Esophagus muscularis mucosa (tissue), 4 donors: ENCODE measurements around the gene ZNF324B.

ENCODE experiments used
- CTCF ChIP-seq, 3 experiments: fragments of 200-600 bp in 2 of 3; fragments of 450-650 bp in 1 of 3; sonication (generic) in 2 of 3; IDR thresholded peaks; one replicate each; pipeline ENCODE4 v1.5.1; 2017 to 2019; ENCODE audit warnings: antibody characterized with exemption in 3 of 3, mild to moderate bottlenecking in 2 of 3, moderate library complexity in 1 of 3
- EP300 ChIP-seq: sonication (generic); formaldehyde crosslinking; IDR thresholded peaks from one replicate; pipeline ENCODE4 v1.6.1; 2017; ENCODE audit warnings: antibody characterized with exemption
- POLR2A ChIP-seq: fragments of 450-650 bp; IDR thresholded peaks from one replicate; pipeline ENCODE4 v1.6.1; 2017; ENCODE audit warnings: antibody characterized with exemption, moderate library complexity, mild to moderate bottlenecking, low read depth

- TF ChIP-seq CTCF (IDR thresholded peaks at IDR 0.05) (no peak), POLR2A (no peak), EP300 (no peak)
These were observed 16.9 kb downstream of the ZNF324B start for GRCh38 chr19:58468216-58468839.
